Left lung (tissue), 10 donors: ENCODE results near the gene SRSF2. TPM values are rescaled to one million over a fixed set of nuclear protein-coding genes. Genes with fewer than 3 reads are reported as not detected.

Experiments
- ATAC-seq: fragments of 200-7000 bp; cut with Tn5 transposase; one replicate; pipeline ENCODE4 v1.9.1; 2020; ENCODE audit warnings: moderate library complexity
- DNase-seq, 4 donors: peaks; one replicate each; pipeline ENCODE4 v3.0.0-alpha.2; 2013 to 2020
- H3K27ac ChIP-seq, 2 donors: fragments of 200-600 bp; sonication (generic) in 1 of 2; one replicate each; pipeline versions ENCODE4 v1.5.0 to v1.8.0; 2020 to 2021
- H3K27me3 ChIP-seq, 2 donors: fragments of 200-600 bp; sonication (generic) in 1 of 2; one replicate each; pipeline versions ENCODE4 v1.5.0 to v1.8.0; 2020 to 2021
- H3K36me3 ChIP-seq, 2 donors: fragments of 200-600 bp; sonication (generic) in 1 of 2; one replicate each; pipeline versions ENCODE4 v1.5.0 to v1.8.0; 2020 to 2021
- H3K4me1 ChIP-seq, 2 donors: fragments of 200-600 bp; one replicate each; pipeline ENCODE4 v1.8.0; 2021
- H3K4me3 ChIP-seq, 2 donors: fragments of 200-600 bp; sonication (generic) in 1 of 2; one replicate each; pipeline versions ENCODE4 v1.5.0 to v1.8.0; 2020 to 2021; ENCODE audit warnings: mild to moderate bottlenecking in 1 of 2
- H3K9me3 ChIP-seq, 2 donors: fragments of 200-600 bp; sonication (generic) in 1 of 2; one replicate each; pipeline versions ENCODE4 v1.5.0 to v1.8.0; 2020 to 2021
- intact Hi-C, 2 donors: fragments of 100-400 bp; cut with DNase I; formaldehyde crosslinking; loops; one replicate each; pipeline versions ENCODE4 v1.11.2 to v1.14.2; 2022
- polyA plus RNA-seq, 6 donors: library from polyadenylated mRNA; unstranded; fragments of 120-200 nt; gene quantifications; one replicate each; pipeline ENCODE4 v1.2.1, GENCODE V29; 2013; ENCODE audit not compliant: insufficient read length in 6 of 6
- total RNA-seq, 2 donors: library from RNA; stranded (reverse); fragmentation: NEBNext Ultra II Directional; extraction: Animal tissue kit (Norgen Biotek cat#: 25700); gene quantifications; one replicate each; pipeline ENCODE4 v1.2.1, GENCODE V29; 2021
- TF ChIP-seq, protein P1 (sequence below), 2 donors: fragments of 200-600 bp; sonication (generic) in 1 of 2; IDR thresholded peaks; one replicate each; pipeline versions ENCODE4 v1.5.0 to v1.8.0; 2021; ENCODE audit warnings: antibody characterized with exemption in 2 of 2
- donor health status: DM: no; HTN: yes; CAD: no.
- donor health status: DM: no; HTN: no; CAD: no.

Gene SRSF2
- total and polyA plus RNA-seq, 8 donors = 114 to 393 (median 356) TPM

DNA sequence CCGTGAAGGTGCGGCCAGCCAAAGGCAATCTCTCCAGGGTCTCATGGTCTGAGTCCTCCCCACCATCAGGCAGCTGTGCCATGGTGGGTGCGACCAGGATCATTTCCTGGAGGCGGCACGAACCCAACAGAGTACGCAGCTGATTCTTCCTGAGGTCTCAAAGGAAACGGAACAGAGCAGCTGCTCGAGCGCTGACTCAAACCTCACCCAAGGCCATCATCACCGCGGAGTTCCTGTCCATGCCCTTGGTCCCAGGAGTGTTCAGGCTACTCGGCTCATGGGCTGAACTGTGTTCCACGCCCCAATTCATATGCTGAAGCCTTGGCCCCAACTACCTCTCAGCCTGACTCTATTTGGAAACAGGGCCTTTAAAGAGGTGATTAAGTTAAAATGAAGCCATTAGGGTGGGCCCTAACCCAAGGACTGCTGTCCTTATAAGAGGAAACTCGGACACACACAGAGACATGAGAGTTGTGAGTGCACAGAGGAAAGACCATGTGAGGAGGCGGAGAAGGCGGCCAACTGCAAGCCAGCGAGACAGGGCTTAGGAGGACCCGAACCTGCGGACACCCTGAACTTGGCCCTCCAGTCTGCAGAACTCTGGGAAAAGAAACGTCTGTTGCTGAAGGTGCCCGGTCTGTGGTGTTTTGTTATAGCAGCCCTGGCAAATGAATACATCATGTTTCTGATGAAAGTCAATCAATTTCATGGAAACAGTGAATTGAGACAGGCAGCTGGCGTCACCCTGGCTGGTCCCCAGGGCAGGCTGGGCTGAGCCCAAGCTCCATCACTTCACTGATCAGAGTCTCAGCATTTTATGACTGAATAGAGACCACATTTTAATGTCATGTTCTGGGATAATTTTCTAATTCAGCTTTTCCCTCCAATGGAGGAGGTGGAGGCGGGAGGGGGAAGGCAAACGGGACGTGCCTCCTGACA is 40.1 kb downstream of the SRSF2 start:
- Histone ChIP-seq H3K4me3 (no peak overlapping the region), H3K36me3 (no peaks in the 10 kb centered on the region), H3K4me1 (peaks cover 3 to 47% of the 10 kb centered on the region in 2 donors), H3K9me3 (no peaks in the 10 kb centered on the region), H3K27ac (peak overlapping the region; percentile 34 to 60), H3K27me3 (no peaks in the 10 kb centered on the region)
- DNase-seq (no peak), ATAC-seq (peak; percentile 14)
- TF ChIP-seq, protein P1, sequence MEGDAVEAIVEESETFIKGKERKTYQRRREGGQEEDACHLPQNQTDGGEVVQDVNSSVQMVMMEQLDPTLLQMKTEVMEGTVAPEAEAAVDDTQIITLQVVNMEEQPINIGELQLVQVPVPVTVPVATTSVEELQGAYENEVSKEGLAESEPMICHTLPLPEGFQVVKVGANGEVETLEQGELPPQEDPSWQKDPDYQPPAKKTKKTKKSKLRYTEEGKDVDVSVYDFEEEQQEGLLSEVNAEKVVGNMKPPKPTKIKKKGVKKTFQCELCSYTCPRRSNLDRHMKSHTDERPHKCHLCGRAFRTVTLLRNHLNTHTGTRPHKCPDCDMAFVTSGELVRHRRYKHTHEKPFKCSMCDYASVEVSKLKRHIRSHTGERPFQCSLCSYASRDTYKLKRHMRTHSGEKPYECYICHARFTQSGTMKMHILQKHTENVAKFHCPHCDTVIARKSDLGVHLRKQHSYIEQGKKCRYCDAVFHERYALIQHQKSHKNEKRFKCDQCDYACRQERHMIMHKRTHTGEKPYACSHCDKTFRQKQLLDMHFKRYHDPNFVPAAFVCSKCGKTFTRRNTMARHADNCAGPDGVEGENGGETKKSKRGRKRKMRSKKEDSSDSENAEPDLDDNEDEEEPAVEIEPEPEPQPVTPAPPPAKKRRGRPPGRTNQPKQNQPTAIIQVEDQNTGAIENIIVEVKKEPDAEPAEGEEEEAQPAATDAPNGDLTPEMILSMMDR (IDR thresholded peaks at IDR 0.05) = no peak
- intact Hi-C loops = no loop called here

DNA sequence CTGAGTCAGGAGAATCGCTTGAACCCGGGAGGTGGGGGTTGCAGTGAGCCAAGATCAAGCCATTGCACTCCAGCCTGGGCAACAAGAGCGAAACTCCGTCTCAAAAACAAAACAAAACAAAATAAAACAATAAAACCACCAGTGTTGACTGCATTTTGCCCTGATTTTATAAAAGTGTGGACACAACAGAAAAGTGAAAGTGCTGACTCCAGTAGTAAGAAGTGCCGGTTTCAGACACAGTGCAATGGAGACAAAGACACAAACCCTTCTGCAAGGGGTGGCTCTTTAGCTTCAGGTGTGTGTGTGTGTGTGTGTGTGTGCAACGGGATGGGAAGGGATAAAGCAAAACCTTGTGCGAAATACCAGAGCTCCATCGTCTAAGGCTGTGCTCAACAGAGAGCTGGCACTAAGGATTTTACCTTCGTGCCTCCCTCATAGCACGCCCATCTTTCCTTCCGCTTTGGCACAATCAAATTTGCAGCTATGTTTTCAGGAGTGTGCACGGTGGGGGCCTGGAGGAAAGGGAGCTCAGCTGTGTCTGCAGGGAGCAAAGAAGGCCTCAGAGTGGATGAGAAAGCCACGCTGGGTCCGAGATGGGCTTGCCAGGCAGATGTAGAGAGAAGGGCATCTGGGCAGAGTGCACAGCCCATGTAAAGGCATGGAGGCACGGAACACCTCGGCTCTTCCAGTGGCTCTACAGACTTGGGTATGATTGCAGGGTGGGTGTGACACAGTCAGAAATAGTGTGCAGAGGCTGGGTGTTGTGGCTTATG is 41.9 kb downstream of the SRSF2 start:
- Histone ChIP-seq H3K9me3 (no peaks in the 10 kb centered on the region), H3K27me3 (no peaks in the 10 kb centered on the region), H3K4me3 (no peak overlapping the region), H3K4me1 (peaks cover 0 to 29% of the 10 kb centered on the region in 2 donors), H3K36me3 (no peaks in the 10 kb centered on the region), H3K27ac (peak overlapping the region in 1 of 2 donors; percentile 60)
- TF ChIP-seq, protein P1 (IDR thresholded peaks at IDR 0.05) = no peak
- intact Hi-C loops = no loop called here
- ATAC-seq (no peak), DNase-seq (no peak)

- TF ChIP-seq, protein P1 (IDR thresholded peaks at IDR 0.05) = no peak
- intact Hi-C loops = no loop called here
- Histone ChIP-seq H3K27ac (no peak overlapping the region), H3K36me3 (peaks cover 0 to 3% of the 10 kb centered on the region in 2 donors), H3K4me1 (peaks cover 4 to 8% of the 10 kb centered on the region in 2 donors), H3K27me3 (no peaks in the 10 kb centered on the region), H3K9me3 (no peaks in the 10 kb centered on the region), H3K4me3 (no peak overlapping the region)
- ATAC-seq (no peak), DNase-seq (no peak)
These were observed 45.5 kb downstream of the SRSF2 start for GRCh38 chr17:76691379-76692191.

GRCh38 chr17:76690596-76691280 is 46.4 kb downstream of the SRSF2 start:
- Histone ChIP-seq H3K36me3 (peaks cover 0 to 3% of the 10 kb centered on the region in 2 donors), H3K4me1 (peaks cover 4 to 8% of the 10 kb centered on the region in 2 donors), H3K9me3 (no peaks in the 10 kb centered on the region), H3K4me3 (no peak overlapping the region), H3K27me3 (no peaks in the 10 kb centered on the region), H3K27ac (no peak overlapping the region)
- no peak for DNase-seq
- TF ChIP-seq, protein P1 (IDR thresholded peaks at IDR 0.05) = no peak
- intact Hi-C loops = no loop called here
- no peak for ATAC-seq
